ENCODE data around the gene NFATC4.
A peak's percentile ranks its signal among the peaks of the same experiment; 100 is the strongest.

The NFATC4 gene

GRCh38 chr14:24390701-24391468, 22.9 kb downstream of the NFATC4 start:
- no peak for DNase-seq

- DNase-seq = no peak
Measured at GRCh38 chr14:24392325-24393091, 24.5 kb downstream of the NFATC4 start.

GRCh38 chr14:24394275-24394674, 26.3 kb downstream of the NFATC4 start:
- DNase-seq = no peak

- DNase-seq = no peak
Measured at GRCh38 chr14:24395609-24396582, 27.9 kb downstream of the NFATC4 start.

GRCh38 chr14:24397639-24398292, 29.8 kb downstream of the NFATC4 start:
- no peak for DNase-seq

- DNase-seq = no peak
Measured at GRCh38 chr14:24398293-24398652, 30.3 kb downstream of the NFATC4 start.

- DNase-seq = peak; percentile 65
Measured at GRCh38 chr14:24398653-24399446, 30.9 kb downstream of the NFATC4 start, which contains the start of gene NYNRIN. Gene NYNRIN (plus strand): TSS chr14:24399003. CDS start chr14:24399247, 244 bp downstream.

- no peak for DNase-seq
Measured at GRCh38 chr14:24399447-24399822, 31.5 kb downstream of the NFATC4 start.

GRCh38 chr14:24399999-24400718, 32.2 kb downstream of the NFATC4 start:
- DNase-seq = no peak

- DNase-seq = no peak
Measured at GRCh38 chr14:24401810-24402702, 34.1 kb downstream of the NFATC4 start.

GRCh38 chr14:24403294-24403998, 35.5 kb downstream of the NFATC4 start:
- DNase-seq = no peak

GRCh38 chr14:24404814-24405213, 36.8 kb downstream of the NFATC4 start:
- no peak for DNase-seq

GRCh38 chr14:24406416-24406815, 38.4 kb downstream of the NFATC4 start:
- DNase-seq = no peak

- DNase-seq = no peak
Measured at GRCh38 chr14:24407608-24408325, 39.8 kb downstream of the NFATC4 start.

GRCh38 chr14:24408764-24409163, 40.8 kb downstream of the NFATC4 start:
- DNase-seq = no peak

- DNase-seq = no peak
Measured at GRCh38 chr14:24409192-24409591, 41.2 kb downstream of the NFATC4 start.

- DNase-seq = no peak
Measured at GRCh38 chr14:24409956-24410355, 42.0 kb downstream of the NFATC4 start.
